Epithelial cell of umbilical artery (primary cell): ENCODE data around the gene C12orf54. TPM values are rescaled to one million over a fixed set of nuclear protein-coding genes. Genes with fewer than 3 reads are reported as not detected.

Experiments used
- total RNA-seq: library from RNA; depleted of rRNA; stranded (reverse); fragments of >200 nt; gene quantifications from 2 replicates; pipeline ENCODE4 v1.2.3, GENCODE V29; 2014

The C12orf54 gene
- total RNA-seq = not detected in 2 replicates

DNA sequence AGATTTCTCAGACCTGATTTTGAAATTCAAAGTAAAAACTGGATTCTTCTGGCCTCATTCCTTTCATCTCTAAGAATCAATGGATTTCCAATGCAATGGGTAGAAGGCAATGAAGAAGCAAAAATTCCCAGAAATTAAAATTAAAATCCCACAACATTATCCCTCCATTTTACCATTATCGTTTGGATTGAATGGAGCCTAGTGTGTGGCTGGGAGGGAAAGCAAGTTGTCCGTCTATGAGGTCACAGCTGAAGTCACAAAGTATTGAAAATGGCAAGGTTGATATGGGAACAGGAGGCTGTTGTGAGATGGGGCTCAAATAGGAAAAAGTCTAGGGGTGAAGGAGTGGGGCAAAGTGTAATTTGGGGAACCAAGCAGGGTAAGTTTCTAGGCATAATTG lies at the start of gene C12orf54:
TSS of gene C12orf54 (plus strand) at position 301 of the 400 bp plus-strand sequence. CDS start 799 bp downstream, outside the sequence.

DNA sequence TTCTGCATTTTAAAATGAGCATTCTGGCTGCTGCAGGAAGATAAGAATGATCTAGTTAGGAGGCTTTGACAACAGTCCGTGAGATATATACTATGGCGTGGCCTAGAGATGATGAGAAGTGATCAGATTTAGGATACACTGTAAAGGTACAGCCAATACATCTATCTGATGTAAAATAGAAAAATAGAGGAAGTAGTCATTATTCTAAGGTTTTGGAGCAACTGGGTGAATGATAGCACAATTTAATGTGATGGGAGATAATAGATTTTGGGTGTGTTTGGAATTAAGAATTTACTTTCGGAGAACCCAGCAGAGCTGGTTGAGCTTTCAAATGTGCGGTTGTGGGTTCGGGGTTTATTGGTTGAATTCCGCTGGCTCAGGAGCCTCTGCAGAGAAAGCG lies 10.0 kb upstream of the C12orf54 start, which contains the start of gene ANP32D:
TSS of gene ANP32D (plus strand) at position 301 of the 400 bp plus-strand sequence. CDS start 106 bp downstream, outside the sequence.

DNA sequence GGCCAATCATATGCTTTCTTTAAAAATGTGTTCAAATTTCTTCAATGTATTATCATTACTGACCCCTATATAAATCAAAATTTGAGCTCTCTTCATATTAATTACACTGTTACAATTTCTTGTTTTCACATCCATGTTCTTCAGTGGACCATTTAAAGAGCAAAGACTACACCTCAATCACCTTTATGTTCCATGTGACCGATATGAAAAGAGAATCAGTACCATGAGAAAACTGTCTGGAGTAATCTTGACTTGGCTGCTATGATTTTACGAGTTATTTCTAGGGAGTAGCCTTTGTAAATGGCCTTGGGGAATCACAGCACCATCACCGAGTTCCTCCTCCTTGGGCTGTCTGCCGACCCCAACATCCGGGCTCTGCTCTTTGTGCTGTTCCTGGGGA lies 43.0 kb downstream of the C12orf54 start, which contains the start of gene OR8S1:
TSS of gene OR8S1 (plus strand) at position 301 of the 400 bp plus-strand sequence. CDS start at position 301, 0 bp downstream.

Other genes starting within 250 kb of the C12orf54 start
- gene ZNF641, start 131.6 kb upstream of the C12orf54 start, total RNA-seq = 4.2 and 22.8 TPM in 2 replicates
- gene ANP32D, start 9.9 kb upstream of the C12orf54 start, total RNA-seq = not detected in 2 replicates
- not detected in 2 replicates for gene OR8S1, start 43.1 kb downstream of the C12orf54 start, total RNA-seq
- not detected in 2 replicates for gene LALBA, start 87.5 kb downstream of the C12orf54 start, total RNA-seq
- 54.0 and 54.6 TPM in 2 replicates for gene KANSL2, start 199.7 kb downstream of the C12orf54 start, total RNA-seq
- gene CCNT1, start 234.2 kb downstream of the C12orf54 start, total RNA-seq = 19.8 and 28.3 TPM in 2 replicates